HG03442 (cell line): ENCODE results near the gene CNPY1.
"Not testable (repeated sequence)": the region's sequence is repeated elsewhere in the genome, so short reads cannot be mapped to it uniquely, and the experiment has no call there.

Source experiments
- ATAC-seq: cut with Tn5 transposase; IDR thresholded peaks from one replicate; pipeline ENCODE4 v1.9.1; 2021; ENCODE audit warnings: mild to moderate bottlenecking, moderate library complexity; ENCODE audit not compliant: unreplicated experiment

CNPY1 gene

GRCh38 chr7:155579565-155579964 is 33.2 kb upstream of the CNPY1 start:
- no peak for ATAC-seq

- ATAC-seq = no peak
Observed at GRCh38 chr7:155578016-155578415, 31.7 kb upstream of the CNPY1 start.

- no peak for ATAC-seq
Observed at GRCh38 chr7:155577509-155577905, 31.1 kb upstream of the CNPY1 start.

- no peak for ATAC-seq
Observed at GRCh38 chr7:155576900-155577508, 30.6 kb upstream of the CNPY1 start.

GRCh38 chr7:155576416-155576815 is 30.1 kb upstream of the CNPY1 start:
- no peak for ATAC-seq

- no peak for ATAC-seq
Observed at GRCh38 chr7:155574556-155575290, 28.4 kb upstream of the CNPY1 start.

DNA sequence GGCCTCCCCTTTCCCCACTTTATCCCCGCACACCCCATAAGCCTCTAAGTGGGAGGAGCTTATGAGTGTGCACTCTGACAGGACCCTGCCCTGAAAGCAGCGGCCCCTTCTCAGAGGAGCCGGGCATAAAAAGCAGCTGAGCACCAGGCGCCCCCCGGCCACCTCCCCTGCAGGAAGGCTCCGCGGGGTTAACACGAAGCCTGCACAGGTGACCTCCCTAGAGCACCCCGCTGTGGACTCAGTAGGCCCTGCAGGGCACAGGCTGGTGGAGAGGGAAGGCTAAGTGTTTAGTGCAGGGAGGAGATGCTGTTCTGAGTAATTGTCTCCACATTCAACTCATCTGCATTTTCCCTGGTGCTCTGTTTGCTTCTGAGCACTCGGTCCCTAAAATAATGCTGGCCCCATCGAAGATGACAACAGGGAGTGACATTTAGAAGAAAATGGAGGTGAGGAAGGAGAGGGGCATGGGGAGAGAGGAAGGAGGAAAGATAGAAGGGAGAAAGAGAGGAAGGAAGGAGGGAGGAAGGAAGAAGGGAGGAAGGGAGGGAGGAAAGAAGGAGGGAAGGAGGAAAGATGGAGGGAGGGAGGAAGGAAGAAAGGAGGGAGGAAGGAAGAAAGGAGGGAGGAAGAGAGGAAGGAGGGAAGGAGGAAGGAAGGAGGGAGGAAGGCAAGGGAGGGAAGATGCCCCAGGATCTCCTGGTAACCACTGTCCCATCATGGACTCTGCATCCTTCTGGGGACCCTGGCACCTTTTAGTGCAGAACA is 25.4 kb upstream of the CNPY1 start:
- ATAC-seq = no peak

DNA sequence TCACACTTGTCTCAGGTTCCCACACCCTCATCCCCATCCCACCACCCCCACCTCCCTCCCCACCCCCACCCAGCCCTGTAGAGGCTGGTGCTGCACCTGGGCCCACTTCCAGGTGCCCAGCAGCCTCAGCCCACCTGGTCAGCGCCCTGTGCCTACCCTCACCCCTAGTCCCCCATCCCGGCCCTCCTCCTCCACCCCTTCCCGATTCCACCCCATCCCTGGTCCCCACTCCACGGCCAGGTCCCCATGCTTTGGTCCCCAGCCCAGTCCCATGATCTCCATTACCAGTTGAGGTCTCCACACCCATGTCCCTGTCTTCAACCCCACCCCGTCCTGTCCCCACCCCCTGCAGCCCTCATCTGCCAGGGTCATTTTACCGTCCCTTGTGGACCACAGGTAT is 24.6 kb upstream of the CNPY1 start:
- no peak for ATAC-seq

DNA sequence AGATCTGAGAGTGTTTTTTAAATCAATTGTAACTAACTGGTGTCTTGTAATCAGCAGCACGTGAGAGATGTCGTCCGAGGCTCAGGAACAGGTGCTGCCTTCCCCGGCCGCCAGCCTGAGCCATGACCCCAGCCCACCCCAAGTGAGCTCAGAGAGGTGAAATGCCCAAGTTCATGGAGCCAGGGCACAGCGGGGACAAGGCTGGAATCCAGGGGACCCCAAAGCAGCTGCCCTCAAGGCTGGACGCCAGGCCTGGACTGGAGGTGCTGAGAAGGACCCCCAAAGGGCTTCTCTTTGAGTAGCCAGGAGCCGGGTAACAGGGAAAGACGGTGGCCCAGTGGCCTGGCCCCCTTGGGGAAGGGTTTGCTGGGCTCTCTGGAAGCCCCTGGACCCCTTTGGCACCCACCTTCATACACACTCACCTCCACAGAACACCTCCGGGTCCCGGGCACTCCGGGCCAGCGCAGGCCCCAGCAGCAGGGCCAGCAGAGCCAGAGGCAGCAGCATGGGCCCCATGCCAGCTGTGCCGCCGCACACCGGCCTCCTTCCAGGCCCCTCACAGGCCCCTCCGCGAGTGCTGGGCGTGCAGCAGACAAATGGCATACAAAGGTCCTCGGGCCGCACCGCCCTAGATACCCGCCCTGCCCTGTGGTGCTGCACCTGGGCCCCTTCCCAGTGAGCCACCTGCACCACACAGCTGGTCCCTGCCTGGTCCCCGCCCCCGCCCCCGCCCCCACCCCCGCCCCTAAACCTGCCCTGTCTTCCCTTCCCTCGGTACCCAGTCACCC is 24.0 kb upstream of the CNPY1 start:
- no peak for ATAC-seq

DNA sequence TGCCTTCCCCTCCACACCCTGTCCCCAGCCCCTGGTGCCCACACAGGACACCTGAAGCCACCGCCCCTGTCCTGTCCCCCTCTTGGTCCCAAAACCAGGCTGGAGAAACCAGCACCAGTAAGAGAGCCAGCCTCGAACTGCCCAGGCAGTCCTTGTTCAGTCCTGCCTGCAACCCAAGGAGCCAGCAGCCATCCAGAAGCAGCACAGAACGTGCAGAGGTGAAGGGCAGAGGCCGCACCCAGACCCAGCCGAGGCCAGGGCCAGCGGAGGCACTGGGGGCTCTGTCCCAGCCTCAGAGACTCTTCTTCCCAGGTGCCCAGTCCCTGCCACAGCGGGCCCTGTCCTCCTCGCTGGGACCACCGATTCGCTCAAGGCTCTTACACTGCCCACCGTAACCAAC is 23.3 kb upstream of the CNPY1 start:
- no peak for ATAC-seq

DNA sequence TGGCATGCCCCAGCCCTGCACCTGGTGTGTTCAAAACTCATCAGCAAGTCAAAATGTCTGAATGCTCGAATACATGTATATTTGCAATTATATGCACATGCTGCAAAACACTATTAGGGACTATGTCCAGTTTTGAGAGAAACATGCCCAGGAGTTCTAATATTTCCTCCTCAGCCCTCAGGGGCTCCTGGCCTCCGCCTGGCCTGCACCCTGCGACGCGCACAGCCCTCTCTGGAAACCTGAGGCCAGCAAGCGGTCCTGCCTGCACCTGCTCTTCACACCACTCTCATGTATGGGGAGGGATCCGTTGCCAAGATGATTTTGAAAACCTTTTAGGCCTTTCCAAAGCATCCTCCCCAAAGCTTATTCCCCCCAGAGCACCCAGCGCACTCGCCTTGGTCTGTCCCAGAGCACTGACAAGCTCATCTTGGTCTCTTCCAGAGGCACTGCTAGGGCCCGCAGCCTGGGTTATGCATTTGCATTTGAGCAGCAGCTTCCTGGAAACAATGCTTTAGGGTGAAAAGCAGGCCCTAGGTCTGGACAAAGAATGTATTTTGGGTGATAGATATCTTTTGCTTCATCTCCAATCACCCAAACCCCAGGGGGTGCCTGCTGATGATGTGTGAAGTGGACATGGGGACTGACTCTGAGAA is 22.6 kb upstream of the CNPY1 start:
- ATAC-seq = no peak

- ATAC-seq = no peak
Observed at GRCh38 chr7:155568333-155568660, 21.9 kb upstream of the CNPY1 start.

DNA sequence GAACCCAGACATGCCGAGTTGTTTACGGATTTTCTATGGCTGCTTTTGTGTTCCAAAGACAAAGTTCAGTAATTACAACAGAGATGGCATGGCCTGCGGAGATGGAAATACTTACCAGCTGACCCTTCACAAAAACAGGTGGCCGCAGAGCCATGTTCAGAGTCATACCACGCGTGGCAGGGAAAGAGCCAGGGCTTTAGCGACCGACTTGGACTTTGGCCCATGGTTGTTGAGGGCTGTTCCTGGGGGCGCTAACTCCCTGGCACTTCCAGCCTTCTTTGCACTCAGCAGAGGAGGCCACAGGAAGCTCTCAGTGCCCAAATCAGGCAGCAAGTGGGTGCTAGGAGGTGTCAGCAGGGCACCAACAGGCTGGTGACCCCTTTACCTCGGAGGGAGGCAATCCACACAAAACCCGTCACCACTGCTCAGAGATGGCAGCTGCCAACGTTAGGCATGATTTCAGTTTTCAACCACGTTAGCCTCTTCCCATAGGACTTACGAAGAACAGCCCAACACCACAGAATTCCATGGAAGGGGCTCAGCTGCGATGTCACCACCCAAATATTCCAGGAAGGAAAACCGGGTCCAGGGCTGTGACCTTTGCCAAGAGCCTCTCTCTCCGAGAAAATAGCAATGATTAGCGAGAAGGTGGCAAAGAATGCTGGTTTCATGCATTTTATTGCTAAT is 21.4 kb upstream of the CNPY1 start:
- ATAC-seq = no peak

DNA sequence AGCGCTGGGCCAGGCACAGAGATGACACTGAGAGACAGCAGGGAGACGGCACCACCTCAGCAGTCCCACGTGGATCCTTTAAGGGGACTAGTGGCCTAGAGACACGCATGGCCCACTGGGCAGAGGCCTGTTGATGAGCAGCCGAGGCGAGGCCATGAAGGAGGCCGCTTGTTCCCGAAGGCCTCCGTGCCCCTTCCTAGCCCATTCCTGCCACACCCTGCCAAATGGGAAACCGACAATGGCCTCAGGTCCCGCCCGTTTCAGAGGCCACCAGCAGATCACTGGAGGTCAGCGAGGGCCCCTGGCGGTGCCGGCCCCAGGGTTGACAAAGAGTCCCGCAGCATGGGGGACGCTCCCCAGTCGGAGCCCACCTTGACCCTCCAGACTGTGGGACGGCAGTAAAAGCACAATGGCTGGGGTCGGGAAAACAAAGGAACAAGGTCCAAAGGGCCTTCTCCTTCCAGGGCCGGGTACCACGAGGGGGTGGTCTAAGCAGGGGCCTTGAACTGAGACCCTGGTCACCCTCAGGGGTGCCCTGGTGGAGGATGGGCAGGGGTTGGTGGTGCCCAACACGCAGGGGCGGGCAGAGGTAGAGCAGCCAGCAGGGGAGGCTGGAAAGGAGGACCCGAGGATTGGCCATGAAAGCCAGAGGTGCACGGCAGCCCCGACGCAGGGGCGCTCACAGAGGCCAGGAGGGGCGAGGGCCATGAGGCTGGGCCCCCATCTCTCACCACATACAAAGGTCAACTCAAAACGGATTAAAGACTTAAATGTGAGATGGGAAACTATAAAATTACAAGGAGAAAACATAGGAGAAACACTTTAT is 19.9 kb upstream of the CNPY1 start:
- ATAC-seq = no peak

GRCh38 chr7:155565596-155565995 is 19.2 kb upstream of the CNPY1 start:
- no peak for ATAC-seq

DNA sequence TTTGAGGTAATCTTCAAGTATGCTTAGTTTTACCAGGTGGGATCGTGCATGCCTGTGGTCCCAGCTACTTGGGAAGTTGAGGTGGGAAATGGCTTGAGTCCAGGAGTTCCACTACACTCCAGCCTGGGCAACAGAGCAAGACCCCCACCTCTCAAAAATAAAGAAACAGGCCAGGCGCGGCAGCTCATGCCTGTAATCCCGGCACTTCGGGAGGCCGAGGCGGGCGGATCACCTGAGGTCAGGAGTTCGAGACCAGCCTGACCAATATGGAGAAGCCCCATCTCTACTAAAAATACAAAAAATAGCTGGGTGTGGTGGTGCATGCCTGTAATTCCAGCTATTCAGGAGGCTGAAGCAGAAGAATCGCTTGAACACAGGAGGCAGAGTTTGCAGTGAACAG is 16.6 kb upstream of the CNPY1 start:
- not testable (repeated sequence) for ATAC-seq

- no peak for ATAC-seq
Observed at GRCh38 chr7:155562106-155562505, 15.7 kb upstream of the CNPY1 start.

DNA sequence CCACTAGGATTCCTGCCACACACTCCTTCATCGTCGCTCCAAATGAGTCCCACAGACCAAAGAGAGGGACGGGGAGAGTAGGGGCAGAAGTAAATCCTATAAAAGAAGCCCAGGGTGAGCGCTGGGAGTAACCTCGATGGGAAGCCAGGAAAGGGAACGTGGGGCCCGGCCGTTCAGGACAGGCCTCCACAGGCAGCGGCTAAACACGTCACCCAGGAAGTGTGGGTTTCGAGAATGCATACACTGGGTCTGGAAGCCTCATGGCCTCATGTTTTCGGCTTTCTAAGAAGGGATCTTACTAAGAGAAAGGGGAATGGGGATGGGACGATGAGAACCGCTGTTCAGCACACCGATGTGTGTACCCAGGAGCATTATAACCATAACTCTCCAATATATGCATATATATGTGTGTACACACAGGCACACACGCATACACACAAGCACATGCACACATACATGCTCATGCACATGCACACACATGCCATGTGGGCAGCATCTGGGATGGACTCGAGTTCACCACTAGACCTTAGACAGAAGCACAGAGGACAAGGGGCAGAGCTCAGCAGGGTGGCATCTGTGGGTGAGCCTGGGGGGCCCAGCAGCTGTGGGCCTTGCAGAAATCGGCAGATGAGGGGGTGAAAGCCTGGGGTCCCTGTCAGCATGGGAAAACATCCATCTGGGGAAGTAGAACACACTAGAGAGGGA is 14.8 kb upstream of the CNPY1 start:
- no peak for ATAC-seq
